Left ventricle myocardium superior (tissue), 1 donor: Measurements from ENCODE around the gene CSGALNACT2. TPM values are rescaled to one million over a fixed set of nuclear protein-coding genes. Genes with fewer than 3 reads are reported as not detected.

Experiments
- ATAC-seq: fragments of 200-7000 bp; cut with Tn5 transposase; one replicate; pipeline ENCODE4 v1.9.1; 2020; ENCODE audit warnings: mild to moderate bottlenecking, moderate library complexity
- DNase-seq: peaks from one replicate; pipeline ENCODE4 v3.0.0-alpha.2; 2020
- intact Hi-C: fragments of 100-400 bp; cut with micrococcal nuclease; formaldehyde crosslinking; loops from one replicate; pipeline ENCODE4 v1.11.0; 2022
- total RNA-seq: library from RNA; stranded (reverse); fragmentation: NEBNext Ultra II Directional; extraction: Animal tissue kit (Norgen Biotek cat#: 25700); gene quantifications from one replicate; pipeline ENCODE4 v1.2.1, GENCODE V29; 2021
- donor health status: DM: no; HTN: yes; CAD: no; lungs with severe emphysema.

Gene CSGALNACT2
- total RNA-seq, 1 donor from 2014 or later = 7.7 TPM

DNA sequence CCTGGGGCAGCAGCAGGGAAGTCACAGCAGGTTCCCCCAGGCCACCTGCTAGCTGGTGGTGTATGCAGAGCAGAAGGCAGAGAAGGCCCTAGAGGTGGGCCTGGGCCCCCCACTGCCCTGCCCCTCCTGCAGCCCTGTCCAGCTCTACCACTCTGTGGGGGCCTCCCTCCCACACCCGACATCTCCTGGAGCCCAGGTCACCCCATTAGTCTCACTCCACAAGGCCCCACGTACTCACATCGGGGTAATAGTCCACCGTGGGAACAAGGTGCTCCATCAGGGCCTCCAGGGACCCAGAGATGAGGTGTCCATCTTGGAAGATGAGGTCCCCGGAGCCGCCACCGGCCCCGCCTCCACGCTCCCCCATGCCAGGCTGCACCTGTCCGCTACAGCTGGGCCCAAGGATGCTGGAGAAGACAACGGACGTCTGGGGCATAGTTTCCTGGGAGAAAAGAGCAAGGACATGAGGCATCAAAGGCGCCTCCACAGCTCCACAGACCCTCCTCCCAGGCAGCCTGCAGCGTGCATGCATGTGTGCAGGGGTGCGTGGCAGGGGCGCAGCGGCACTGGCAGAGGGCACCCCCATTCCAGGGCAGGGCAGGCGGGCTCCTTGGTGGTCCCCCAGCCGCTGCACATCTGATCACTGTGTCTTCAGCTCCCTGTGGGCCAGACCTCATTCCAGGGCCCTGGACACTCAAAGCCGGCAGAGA, 67.6 kb downstream of the CSGALNACT2 start:
- peak; percentile 30 for DNase-seq
- intact Hi-C loops = no loop called here
- ATAC-seq = no peak

DNA sequence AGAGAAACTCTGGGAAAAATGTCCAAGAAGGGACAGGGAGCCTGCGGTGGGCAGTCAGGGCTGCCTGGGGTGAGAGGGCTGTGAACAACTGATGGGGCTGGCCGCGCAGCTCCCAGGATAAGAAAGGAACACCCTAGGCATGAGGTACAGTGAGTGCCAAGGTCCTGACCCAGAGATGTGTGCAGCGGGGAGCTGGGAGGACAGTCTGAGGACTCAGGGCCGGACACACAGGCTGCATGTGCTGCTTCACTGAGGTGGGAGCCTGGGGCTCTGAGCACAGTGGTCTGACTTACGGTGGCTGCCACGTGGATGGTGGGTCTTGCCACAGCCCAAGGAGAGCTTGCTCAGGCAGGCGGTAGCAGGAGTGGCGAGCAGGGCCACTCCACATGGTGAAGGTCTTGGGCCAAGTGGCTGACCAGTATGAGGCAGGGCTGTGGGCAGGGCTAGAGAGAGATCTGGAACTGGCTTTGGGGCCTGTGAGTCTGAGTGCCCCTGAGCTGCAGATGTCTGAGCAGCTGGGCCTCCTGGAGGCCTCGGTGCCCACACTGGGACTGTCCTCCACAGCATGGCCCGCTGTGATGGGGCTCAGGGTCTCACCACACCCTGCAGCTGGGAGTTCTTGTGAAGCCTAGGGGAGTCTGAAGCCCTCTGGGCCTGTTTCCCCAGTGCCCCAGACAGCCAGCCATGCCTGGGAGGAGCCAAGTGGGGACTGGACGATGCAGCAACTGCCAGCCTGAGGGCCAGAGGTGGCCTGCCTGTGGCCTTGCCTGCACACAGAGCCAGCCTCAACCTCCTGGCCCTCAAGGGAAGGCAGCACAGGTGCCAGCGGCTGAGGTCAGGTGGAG, 68.4 kb downstream of the CSGALNACT2 start:
- intact Hi-C loops = no loop called here
- peak; percentile 21 for DNase-seq
- no peak for ATAC-seq

GRCh38 chr10:43208147-43209073, 70.2 kb downstream of the CSGALNACT2 start:
- ATAC-seq = no peak
- DNase-seq = peak; percentile 29
- intact Hi-C loops = no loop called here

DNA sequence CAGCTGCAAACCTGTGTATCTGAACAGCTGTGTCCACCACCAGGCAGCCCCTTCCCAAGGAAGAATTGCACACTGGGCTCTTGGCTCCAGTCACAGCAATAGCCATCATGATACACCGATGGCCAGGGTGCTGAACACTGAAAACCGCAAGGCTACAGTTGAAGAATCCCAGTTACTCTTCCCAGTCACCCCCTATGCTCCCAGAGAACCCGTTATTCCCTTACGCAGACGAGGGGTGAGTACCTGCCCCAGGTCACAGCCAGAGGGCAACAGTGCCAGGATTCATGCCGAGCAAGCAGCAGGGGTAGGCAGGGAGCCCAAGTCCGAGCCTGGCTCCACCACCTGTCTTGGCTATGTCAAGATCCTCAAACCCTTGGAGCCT, 70.8 kb downstream of the CSGALNACT2 start:
- intact Hi-C loops = no loop called here
- ATAC-seq (no peak), DNase-seq (peak; percentile 8)

DNA sequence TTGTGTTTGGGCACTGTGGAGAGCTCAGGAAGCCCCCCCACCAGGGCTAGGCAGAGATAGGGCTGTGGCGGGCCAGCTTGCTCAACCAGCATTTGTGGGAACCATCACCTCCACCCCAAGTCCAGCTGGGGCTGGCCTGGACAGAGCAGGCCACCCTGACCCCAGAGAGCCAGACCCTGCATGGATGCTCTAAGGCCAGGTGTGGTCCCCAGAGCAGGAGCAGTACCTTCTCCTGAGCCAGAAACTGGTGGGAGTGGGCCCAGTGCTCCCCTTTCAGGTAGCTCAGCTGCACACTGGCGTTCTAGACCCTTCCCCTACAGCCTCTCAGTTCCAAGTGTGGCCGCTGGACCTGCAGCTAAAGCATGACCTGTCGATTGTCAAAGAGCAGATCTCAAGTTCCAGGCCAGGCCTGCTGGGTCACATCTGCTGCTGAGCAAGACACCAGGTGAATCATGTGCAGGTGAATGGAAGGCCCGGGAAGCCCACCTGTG, 71.5 kb downstream of the CSGALNACT2 start:
- ATAC-seq (no peak), DNase-seq (peak; percentile 15)
- intact Hi-C loops = no loop called here

GRCh38 chr10:43210556-43210955, 72.3 kb downstream of the CSGALNACT2 start:
- intact Hi-C loops = no loop called here
- DNase-seq (peak; percentile 17), ATAC-seq (no peak)

- ATAC-seq (no peak), DNase-seq (peak; percentile 4)
- intact Hi-C loops = no loop called here
These were observed 72.8 kb downstream of the CSGALNACT2 start for GRCh38 chr10:43211030-43211429.

DNA sequence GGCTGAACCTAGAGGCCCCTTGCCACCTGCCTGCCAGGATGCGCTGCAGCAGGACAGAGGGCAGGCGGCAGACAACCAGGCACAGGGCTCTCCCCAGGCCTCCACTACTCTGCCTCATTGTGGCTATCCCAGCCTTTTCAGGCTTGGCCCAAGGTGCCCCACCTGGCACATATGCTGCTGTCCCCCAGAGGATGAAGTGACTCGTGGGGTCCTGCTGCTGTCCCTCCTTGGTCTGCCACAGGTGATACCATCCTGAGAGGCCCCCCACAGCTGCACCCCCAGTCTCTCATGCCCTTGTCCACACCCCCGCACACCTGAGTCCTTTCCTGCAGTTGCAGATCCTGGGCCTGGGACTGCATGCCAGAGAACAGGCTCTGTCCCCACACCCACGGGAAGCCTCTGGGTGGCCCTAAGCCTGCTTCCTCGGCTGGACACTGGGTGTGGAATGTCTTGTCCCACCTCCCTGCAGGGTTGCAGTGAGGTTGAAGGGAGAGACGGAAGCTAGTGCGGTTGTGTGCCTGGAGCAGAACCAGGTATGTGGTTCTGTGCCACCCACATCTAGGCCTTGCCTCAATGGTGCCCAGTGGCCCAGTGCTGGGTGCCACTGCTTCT, 73.3 kb downstream of the CSGALNACT2 start:
- DNase-seq (peak; percentile 7), ATAC-seq (no peak)
- intact Hi-C loops = no loop called here

DNA sequence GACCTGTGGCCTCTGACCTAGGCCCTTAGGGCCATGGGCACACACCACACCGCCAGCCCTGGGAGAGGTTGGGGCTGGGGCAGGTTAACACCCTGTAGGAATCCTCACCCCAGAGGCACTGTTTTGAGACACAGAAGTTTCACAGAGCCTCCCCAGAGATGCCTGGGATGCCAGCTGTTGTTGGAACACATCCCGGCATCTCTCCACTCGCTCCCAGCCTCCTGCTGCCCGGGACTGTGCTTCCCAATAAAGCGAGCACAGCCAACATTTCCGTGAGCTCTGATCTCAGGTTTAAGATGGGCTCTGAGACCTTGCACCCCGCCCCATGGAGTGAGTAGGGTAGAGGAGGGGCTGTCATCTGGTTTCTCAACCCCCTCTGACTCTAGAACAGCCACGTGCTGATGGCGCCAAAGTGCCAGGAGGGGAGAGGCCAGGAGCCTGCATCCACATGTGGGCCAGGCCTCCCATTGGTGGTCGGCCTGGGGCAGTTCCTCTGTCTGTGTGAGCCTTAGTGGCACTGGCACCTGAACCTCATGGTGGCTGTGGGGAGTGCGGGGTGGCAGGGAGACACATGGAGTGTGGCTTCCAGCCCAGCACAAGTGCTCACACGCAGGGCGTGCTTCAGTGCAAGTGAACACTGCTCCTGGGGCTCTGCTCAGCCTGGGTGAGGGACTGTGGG, 73.9 kb downstream of the CSGALNACT2 start:
- peak; percentile 44 for DNase-seq
- intact Hi-C loops = no loop called here

DNA sequence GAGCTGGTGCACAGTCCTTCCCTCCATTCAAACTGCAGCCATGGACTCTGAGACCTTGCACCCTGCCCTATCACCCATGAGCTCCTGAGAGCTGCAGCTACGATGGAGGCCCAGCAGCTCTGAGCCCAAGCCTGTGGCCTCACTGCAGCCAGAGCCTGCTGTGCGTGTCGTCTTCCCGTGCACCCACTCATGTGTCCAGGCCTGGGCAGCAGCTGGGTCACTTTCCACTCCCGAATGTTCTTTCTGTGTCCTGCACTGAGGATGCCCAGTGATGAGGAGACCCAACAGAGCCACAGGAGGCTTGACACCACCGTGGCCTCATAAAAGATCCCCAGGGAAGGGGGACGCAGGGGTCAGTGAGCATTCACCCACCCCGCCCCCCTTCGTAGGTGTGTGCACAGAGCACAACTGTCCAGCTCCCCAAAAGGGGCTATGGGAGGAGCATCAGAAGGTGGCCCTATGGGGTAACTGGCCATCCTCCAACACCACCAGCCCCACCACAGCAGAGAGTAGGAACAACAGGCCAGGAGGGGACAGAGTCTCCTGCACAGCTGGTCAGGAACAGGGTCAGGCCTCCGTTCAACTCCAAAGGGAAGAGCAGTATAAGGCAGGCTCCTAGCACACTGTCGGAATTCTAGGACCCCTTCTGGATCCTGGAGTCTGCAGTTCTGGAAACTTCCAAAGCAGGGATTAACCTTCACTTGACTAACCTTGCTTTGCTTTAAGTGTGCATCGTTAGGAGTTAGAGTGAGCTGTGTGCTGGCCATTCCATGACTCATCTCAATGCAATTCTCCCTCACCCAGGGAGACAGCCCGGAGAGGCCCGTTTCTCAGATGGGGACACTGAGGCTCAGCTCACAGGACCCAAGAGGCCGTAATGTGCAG, 76.1 kb downstream of the CSGALNACT2 start:
- ATAC-seq = no peak
- intact Hi-C loops = no loop called here
- DNase-seq = no peak

More for the DNA sequence above, 73.9 kb downstream of the CSGALNACT2 start:
- peak; percentile 75 for ATAC-seq

- DNase-seq (no peak), ATAC-seq (no peak)
- intact Hi-C loops = no loop called here
These were observed 76.8 kb downstream of the CSGALNACT2 start for GRCh38 chr10:43214956-43215561.

- intact Hi-C loops = no loop called here
- DNase-seq = no peak
- no peak for ATAC-seq
These were observed 77.7 kb downstream of the CSGALNACT2 start for GRCh38 chr10:43215758-43216455.

- DNase-seq = no peak
- no peak for ATAC-seq
- intact Hi-C loops = no loop called here
These were observed 78.8 kb downstream of the CSGALNACT2 start for GRCh38 chr10:43216931-43217562.

- DNase-seq = no peak
- ATAC-seq = no peak
- intact Hi-C loops = no loop called here
These were observed 79.4 kb downstream of the CSGALNACT2 start for GRCh38 chr10:43217563-43218205.

- DNase-seq (no peak), ATAC-seq (peak; percentile 22)
- intact Hi-C loops = no loop called here
These were observed 80.1 kb downstream of the CSGALNACT2 start for GRCh38 chr10:43218206-43218950.
